Immature natural killer cell (primary cell): Measurements from ENCODE around the gene GAK. TPM values are rescaled to one million over a fixed set of nuclear protein-coding genes. Genes with fewer than 3 reads are reported as not detected.

ENCODE experiments used
- DNase-seq, 3 donors: peaks; one replicate each; pipeline ENCODE4 v3.0.0; 2022; ENCODE audit warnings: mixed read lengths in 1 of 3
- H3K27ac Mint-ChIP-seq, 6 donors: one replicate each; pipeline ENCODE4 v1.8.0; 2020; ENCODE audit warnings: mixed read lengths in 6 of 6, mild to moderate bottlenecking in 5 of 6, inconsistent platforms in 4 of 6, moderate library complexity in 3 of 6
- H3K27me3 Mint-ChIP-seq, 3 donors: one replicate each; pipeline ENCODE4 v1.8.0; 2020 to 2021; ENCODE audit warnings: low read depth in 3 of 3, mild to moderate bottlenecking in 3 of 3, mixed read lengths in 3 of 3, moderate library complexity in 3 of 3, inconsistent platforms in 1 of 3
- H3K36me3 Mint-ChIP-seq, 3 donors: one replicate each; pipeline ENCODE4 v1.8.0; 2020; ENCODE audit warnings: mixed read lengths in 3 of 3, inconsistent platforms in 2 of 3, mild to moderate bottlenecking in 2 of 3
- H3K4me1 Mint-ChIP-seq, 2 donors: one replicate each; pipeline ENCODE4 v1.8.0; 2020; ENCODE audit warnings: inconsistent platforms in 2 of 2, mild to moderate bottlenecking in 2 of 2, mixed read lengths in 2 of 2, moderate library complexity in 1 of 2
- H3K4me3 Mint-ChIP-seq, 5 donors: one replicate each; pipeline ENCODE4 v1.8.0; 2020; ENCODE audit warnings: mild to moderate bottlenecking in 5 of 5, mixed read lengths in 5 of 5, inconsistent platforms in 3 of 5, moderate library complexity in 3 of 5
- H3K9me3 Mint-ChIP-seq, 6 donors: one replicate each; pipeline ENCODE4 v1.8.0; 2020; ENCODE audit warnings: mild to moderate bottlenecking in 6 of 6, mixed read lengths in 6 of 6, inconsistent platforms in 4 of 6, moderate library complexity in 3 of 6
- polyA plus RNA-seq, 3 donors: library from polyadenylated mRNA; unstranded; fragments of 300-500 nt; fragmentation: Illumina TruSeq; gene quantifications; one replicate each; pipeline ENCODE4 v1.2.3, GENCODE V29; 2021

Gene GAK
- polyA plus RNA-seq, 3 donors from 2014 or later, result 49.4 to 119 (median 52.2) TPM

DNA sequence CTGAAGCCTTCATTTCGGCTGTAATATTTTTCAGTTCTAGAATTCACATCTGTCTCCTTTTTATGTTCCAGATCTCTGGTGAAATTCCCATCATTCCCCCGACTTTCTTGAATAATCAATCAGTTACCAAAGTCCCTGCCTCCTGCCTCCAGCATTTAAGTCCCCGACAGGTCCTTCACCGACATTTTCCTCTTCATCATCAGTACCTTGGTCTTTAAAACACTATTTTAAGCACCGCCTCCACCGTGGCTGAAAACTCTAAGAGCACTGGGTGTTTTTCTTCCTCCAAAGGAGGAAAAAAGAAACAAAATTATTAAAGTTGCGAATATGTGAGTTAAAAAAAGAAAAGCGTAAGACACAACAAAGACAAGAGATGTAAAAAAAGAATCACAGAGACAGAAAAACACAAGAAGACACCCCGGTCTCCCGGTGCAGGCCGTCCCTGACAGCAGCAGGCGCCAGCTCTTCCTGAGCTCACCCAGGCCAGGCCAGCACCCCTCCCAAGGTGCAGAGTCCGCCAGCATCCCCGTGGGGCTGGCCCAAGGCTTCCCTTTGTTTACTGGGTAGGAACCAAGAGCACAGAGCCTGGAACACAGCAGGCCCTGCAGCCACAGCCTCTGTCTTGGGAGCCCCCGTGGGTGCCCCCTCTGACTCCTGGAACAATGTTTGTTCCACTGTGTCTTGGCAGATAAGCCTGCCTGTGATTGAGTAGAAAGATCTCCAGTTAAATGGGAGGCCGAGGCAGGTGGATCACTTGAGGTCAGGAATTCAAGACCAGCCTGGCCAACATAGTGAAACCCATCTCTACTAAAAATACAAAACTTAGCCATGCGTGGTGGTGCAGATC is 56.9 kb downstream of the GAK start:
- peak overlapping the region in 2 of 6 donors; percentile 40 to 45 for H3K27ac Mint-ChIP-seq
- H3K27me3 Mint-ChIP-seq, result peaks cover 4 to 10% (median 10%) of the 10 kb centered on the region in 3 donors
- no peak for DNase-seq
- peaks cover 20 to 45% (median 30%) of the 10 kb centered on the region in 3 donors for H3K36me3 Mint-ChIP-seq
- H3K9me3 Mint-ChIP-seq, result no peaks in the 10 kb centered on the region
- no peak overlapping the region for H3K4me3 Mint-ChIP-seq
- H3K4me1 Mint-ChIP-seq, result peaks cover 17 to 20% of the 10 kb centered on the region in 2 donors

GRCh38 chr4:874056-874455 is 58.1 kb downstream of the GAK start:
- H3K27ac Mint-ChIP-seq, result peak overlapping the region in 3 of 6 donors; percentile 29 to 63 (median 31)

GRCh38 chr4:872241-872981 is 59.7 kb downstream of the GAK start:
- DNase-seq, result no peak
- Mint-ChIP-seq H3K36me3 (peaks cover 21 to 37% (median 23%) of the 10 kb centered on the region in 3 donors), H3K27ac (no peak overlapping the region), H3K4me3 (no peak overlapping the region), H3K27me3 (peaks cover 3 to 10% (median 5%) of the 10 kb centered on the region in 3 donors), H3K9me3 (no peaks in the 10 kb centered on the region), H3K4me1 (no peaks in the 10 kb centered on the region)

More at GRCh38 chr4:874056-874455, 58.1 kb downstream of the GAK start:
- Mint-ChIP-seq H3K4me3 (no peak overlapping the region), H3K4me1 (peaks cover 9 to 11% of the 10 kb centered on the region in 2 donors), H3K9me3 (no peaks in the 10 kb centered on the region), H3K36me3 (peaks cover 21 to 43% (median 23%) of the 10 kb centered on the region in 3 donors), H3K27me3 (peaks cover 4 to 10% (median 6%) of the 10 kb centered on the region in 3 donors)
- no peak for DNase-seq

- DNase-seq, result no peak
- H3K27me3 Mint-ChIP-seq, result peaks cover 3 to 9% (median 5%) of the 10 kb centered on the region in 3 donors
- H3K9me3 Mint-ChIP-seq, result no peaks in the 10 kb centered on the region
- H3K4me3 Mint-ChIP-seq, result no peak overlapping the region
- H3K27ac Mint-ChIP-seq, result no peak overlapping the region
- no peaks in the 10 kb centered on the region for H3K4me1 Mint-ChIP-seq
- peaks cover 18 to 32% (median 21%) of the 10 kb centered on the region in 3 donors for H3K36me3 Mint-ChIP-seq
These were observed 60.6 kb downstream of the GAK start for GRCh38 chr4:871484-871883.

GRCh38 chr4:870951-871350 is 61.2 kb downstream of the GAK start:
- H3K27me3 Mint-ChIP-seq, result peaks cover 3 to 9% (median 7%) of the 10 kb centered on the region in 3 donors
- no peak overlapping the region for H3K27ac Mint-ChIP-seq
- no peak for DNase-seq
- H3K4me3 Mint-ChIP-seq, result no peak overlapping the region
- H3K4me1 Mint-ChIP-seq, result no peaks in the 10 kb centered on the region
- peaks cover 18 to 32% (median 21%) of the 10 kb centered on the region in 3 donors for H3K36me3 Mint-ChIP-seq
- no peaks in the 10 kb centered on the region for H3K9me3 Mint-ChIP-seq

DNA sequence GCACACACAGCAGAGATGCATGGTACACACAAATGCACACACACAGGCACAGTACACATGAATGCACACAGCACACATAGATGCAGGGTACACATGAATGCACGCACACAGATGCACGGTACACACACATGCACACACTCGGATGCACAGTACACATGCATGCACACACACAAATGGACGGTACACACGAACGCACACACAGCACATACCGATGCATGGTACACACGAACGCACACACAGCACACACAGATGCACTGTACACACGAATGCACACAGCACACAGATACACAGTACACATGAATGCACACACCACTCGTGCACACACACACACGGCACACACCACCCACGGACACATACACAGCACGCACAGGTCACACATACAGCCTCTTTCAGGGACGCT is 62.3 kb downstream of the GAK start:
- Mint-ChIP-seq H3K9me3 (no peaks in the 10 kb centered on the region), H3K27ac (peak overlapping the region in 1 of 6 donors; percentile 25), H3K4me1 (no peaks in the 10 kb centered on the region), H3K4me3 (no peak overlapping the region), H3K36me3 (peaks cover 15 to 27% (median 17%) of the 10 kb centered on the region in 3 donors), H3K27me3 (peaks cover 5 to 7% (median 7%) of the 10 kb centered on the region in 3 donors)
- DNase-seq, result no peak

- H3K4me3 Mint-ChIP-seq, result no peak overlapping the region
- H3K27me3 Mint-ChIP-seq, result peaks cover 3 to 5% (median 4%) of the 10 kb centered on the region in 3 donors
- H3K27ac Mint-ChIP-seq, result no peak overlapping the region
- H3K36me3 Mint-ChIP-seq, result peaks cover 5 to 16% (median 7%) of the 10 kb centered on the region in 3 donors
- H3K4me1 Mint-ChIP-seq, result no peaks in the 10 kb centered on the region
- no peaks in the 10 kb centered on the region for H3K9me3 Mint-ChIP-seq
- DNase-seq, result no peak
These were observed 63.7 kb downstream of the GAK start for GRCh38 chr4:868421-868820.

DNA sequence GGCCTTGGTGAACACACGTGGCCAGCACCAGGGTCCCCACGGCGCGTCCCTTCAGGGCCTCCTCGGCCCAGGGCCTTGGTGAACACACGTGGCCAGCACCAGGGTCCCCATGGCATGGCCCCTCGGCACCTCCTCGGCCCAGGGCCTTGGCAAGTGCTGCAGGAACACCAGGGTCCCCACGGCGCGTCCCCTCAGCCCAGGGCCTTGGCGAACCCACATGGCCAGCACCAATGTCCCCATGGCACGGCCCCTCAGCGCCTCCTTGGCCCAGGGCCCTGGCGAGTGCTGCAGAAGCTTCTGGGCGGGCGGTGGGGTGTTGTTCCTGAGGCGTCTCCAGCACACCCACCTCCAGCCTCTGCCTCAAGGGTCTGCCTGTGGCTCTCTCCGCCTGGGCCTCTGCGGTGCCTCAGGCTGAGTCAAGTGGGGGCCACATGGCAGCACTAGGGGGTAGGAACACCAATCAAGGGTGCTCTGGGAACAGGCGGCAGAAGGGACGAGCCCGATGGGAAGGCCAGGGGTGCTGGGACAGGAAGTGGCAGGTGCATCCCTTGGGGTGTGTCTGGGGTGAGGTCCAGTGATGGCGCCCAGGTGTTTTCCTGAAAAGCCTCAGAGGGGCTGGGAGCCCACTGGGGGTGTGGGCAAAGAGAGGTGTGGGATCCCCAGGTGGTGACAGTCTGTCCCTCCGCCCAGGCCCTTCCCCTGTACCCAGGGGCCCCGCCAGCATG is 64.4 kb downstream of the GAK start:
- Mint-ChIP-seq H3K27ac (no peak overlapping the region), H3K4me3 (no peak overlapping the region), H3K27me3 (peaks cover 3 to 5% (median 4%) of the 10 kb centered on the region in 3 donors), H3K36me3 (peaks cover 12 to 20% (median 13%) of the 10 kb centered on the region in 3 donors), H3K9me3 (no peaks in the 10 kb centered on the region), H3K4me1 (no peaks in the 10 kb centered on the region)
- DNase-seq, result no peak

DNA sequence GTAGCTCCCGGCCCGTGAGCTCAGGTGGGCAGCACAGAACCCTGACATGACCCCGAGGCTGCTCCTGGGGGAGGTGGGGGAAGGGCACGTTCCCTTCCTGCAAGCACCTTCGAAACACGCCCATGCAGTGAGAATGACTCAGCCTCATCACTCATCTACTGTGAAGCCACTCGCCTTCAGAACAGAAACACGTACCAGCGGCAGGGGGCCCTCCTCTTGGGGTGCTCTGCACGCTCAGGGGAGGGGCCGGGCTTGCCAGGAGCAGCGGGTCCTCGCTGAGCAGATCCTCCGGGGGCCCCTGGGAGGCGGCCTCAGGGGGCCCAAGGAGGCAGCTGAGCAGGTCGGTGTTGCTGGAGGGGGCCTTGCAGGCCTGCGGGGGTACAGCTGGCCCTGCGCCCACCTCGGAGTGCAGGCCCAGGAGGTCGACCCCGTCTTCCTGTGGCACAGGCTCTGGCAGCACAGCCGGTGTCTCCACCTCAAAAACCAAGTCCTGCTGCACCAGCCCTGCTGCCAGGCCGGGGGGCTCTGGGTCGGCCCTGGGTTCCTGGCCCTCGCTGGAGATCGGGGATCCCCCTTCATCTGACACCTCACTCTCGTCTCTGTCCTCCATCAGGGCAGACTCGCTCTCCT is 65.2 kb downstream of the GAK start:
- Mint-ChIP-seq H3K36me3 (peaks cover 12 to 25% (median 15%) of the 10 kb centered on the region in 3 donors), H3K9me3 (no peaks in the 10 kb centered on the region), H3K4me1 (no peaks in the 10 kb centered on the region), H3K27me3 (peaks cover 3 to 5% (median 4%) of the 10 kb centered on the region in 3 donors), H3K27ac (no peak overlapping the region), H3K4me3 (no peak overlapping the region)
- no peak for DNase-seq

GRCh38 chr4:866068-866760 is 65.9 kb downstream of the GAK start:
- no peaks in the 10 kb centered on the region for H3K9me3 Mint-ChIP-seq
- no peaks in the 10 kb centered on the region for H3K4me1 Mint-ChIP-seq
- H3K27ac Mint-ChIP-seq, result no peak overlapping the region
- peaks cover 12 to 29% (median 19%) of the 10 kb centered on the region in 3 donors for H3K36me3 Mint-ChIP-seq
- peaks cover 3 to 5% (median 5%) of the 10 kb centered on the region in 3 donors for H3K27me3 Mint-ChIP-seq
- H3K4me3 Mint-ChIP-seq, result no peak overlapping the region
- DNase-seq, result no peak

GRCh38 chr4:865572-865971 is 66.5 kb downstream of the GAK start:
- no peak for DNase-seq
- no peaks in the 10 kb centered on the region for H3K9me3 Mint-ChIP-seq
- peaks cover 5 to 7% (median 5%) of the 10 kb centered on the region in 3 donors for H3K27me3 Mint-ChIP-seq
- peaks cover 0 to 2% of the 10 kb centered on the region in 2 donors for H3K4me1 Mint-ChIP-seq
- peaks cover 15 to 34% (median 23%) of the 10 kb centered on the region in 3 donors for H3K36me3 Mint-ChIP-seq
- no peak overlapping the region for H3K27ac Mint-ChIP-seq
- H3K4me3 Mint-ChIP-seq, result no peak overlapping the region

DNA sequence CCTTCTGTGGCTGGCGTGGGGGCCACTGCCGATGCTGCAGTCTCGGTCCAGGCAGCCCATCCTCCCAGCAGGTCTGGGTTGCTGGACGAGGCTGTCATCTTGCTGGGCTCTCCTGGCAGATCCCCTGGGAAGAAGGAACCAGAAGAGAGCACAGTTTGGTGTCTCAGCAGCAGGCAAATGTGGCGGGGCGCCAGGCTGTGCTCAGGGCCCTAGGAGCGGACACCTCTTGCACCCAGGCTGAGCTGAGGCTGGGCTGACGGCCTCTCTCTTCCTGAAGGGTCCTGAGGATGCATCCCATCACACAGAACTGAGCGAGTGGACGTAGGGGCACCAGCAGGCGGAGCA is 67.0 kb downstream of the GAK start:
- H3K4me3 Mint-ChIP-seq, result no peak overlapping the region
- H3K9me3 Mint-ChIP-seq, result no peaks in the 10 kb centered on the region
- peaks cover 18 to 36% (median 27%) of the 10 kb centered on the region in 3 donors for H3K36me3 Mint-ChIP-seq
- H3K4me1 Mint-ChIP-seq, result peaks cover 0 to 2% of the 10 kb centered on the region in 2 donors
- peaks cover 3 to 4% (median 3%) of the 10 kb centered on the region in 3 donors for H3K27me3 Mint-ChIP-seq
- no peak for DNase-seq
- H3K27ac Mint-ChIP-seq, result no peak overlapping the region
